ENCODE results near the gene AOPEP. TPM values are rescaled to one million over a fixed set of nuclear protein-coding genes. Genes with fewer than 3 reads are reported as not detected.

The AOPEP gene
- polyA plus RNA-seq, 3 donors = 22.9 to 42.5 (median 31.5) TPM

Other genes with a start within 250 kb of the AOPEP start
- gene PCAT7, start 171.6 kb upstream of the AOPEP start, polyA plus RNA-seq = under 1 TPM in 2 of 3 donors, not detected in 1; 0.03 to 0.21 TPM
- gene FBP2, start 132.9 kb upstream of the AOPEP start, polyA plus RNA-seq = 1 to 10 TPM in 1 of 3 donors, under 1 TPM in 1, not detected in 1; 0.58 to 3.5 TPM
- gene FBP1, start 87.2 kb upstream of the AOPEP start, polyA plus RNA-seq = 10 to 100 TPM in 2 of 3 donors, 1 to 10 TPM in 1; 7.3 to 13.2 (median 12.5) TPM

Measured in adipose tissue (tissue), 3 donors.